ENCODE measurements around the gene TAS2R1.

TAS2R1 gene

GRCh38 chr5:9587135-9587534, 43.0 kb downstream of the TAS2R1 start:
- DNase-seq (ENCODE audit: low read depth), result no peak

DNA sequence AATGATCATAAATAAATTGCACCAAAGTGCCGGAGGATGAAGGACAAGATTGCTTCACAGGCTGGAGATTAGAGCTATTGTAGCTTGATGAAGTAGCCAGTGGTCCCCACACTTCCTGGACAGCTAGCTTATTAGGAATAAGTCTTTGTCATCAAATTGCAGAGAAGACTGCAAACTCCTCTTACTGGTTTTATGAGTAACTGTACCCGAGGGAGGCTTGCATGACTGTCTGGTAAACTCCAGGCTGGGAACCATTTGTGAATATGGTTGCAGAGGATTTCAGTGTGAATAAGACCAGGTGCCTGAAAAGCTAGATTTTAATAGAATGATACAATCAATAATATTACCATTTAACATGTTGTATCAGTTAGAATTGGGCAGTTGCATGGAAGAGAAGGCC, 47.7 kb downstream of the TAS2R1 start:
- no peak for DNase-seq (ENCODE audit: low read depth)

All from GM04503 (cell line).